Measurements from ENCODE around the gene NT5DC1. TPM values are rescaled to one million over a fixed set of nuclear protein-coding genes. Genes with fewer than 3 reads are reported as not detected.

The NT5DC1 gene
- polyA plus RNA-seq, 1 of the 3 experiments (the other 2 are of a cell fraction): 20.3 TPM

- Histone ChIP-seq H3K4me2 (no peak overlapping the region), H3K36me3 (replicated peaks in 1 of 2; ENCODE audit: control insufficient read depth in 1 of 2, insufficient read depth in 2 of 2, low read length in 1 of 2) (no peaks in the 10 kb centered on the region), H2AFZ (ENCODE audit: low read depth) (no peak overlapping the region), H3K27me3 (ENCODE audit: insufficient read depth) (no peaks in the 10 kb centered on the region), H4K20me1 (ENCODE audit: insufficient read depth) (no peaks in the 10 kb centered on the region), H3K4me1 (ENCODE audit: control insufficient read depth in 1 of 2, insufficient read depth in 2 of 2, low read depth in 1 of 2, low read length in 1 of 2) (peaks cover 5 to 18% of the 10 kb centered on the region in 2 experiments; a peak in 2 of 4 replicates), H3K79me2 (ENCODE audit: insufficient read depth) (no peaks in the 10 kb centered on the region), H3K27ac (ENCODE audit: low read depth in 2 of 2, low read length in 1 of 2) (no peak overlapping the region), H3K9me2 (no peaks in the 10 kb centered on the region), H3K4me3 (ENCODE audit: low read depth in 2 of 2, low read length in 1 of 2) (no peak overlapping the region), H3K9ac (no peak overlapping the region), H3K9me3 (no peaks in the 10 kb centered on the region), H3F3A (replicated peaks; ENCODE audit: insufficient read depth) (peaks cover 13% of the 10 kb centered on the region)
- no peak for DNase-seq
- ChIA-PET CTCF (interaction anchor here (1.0 to 1.3 kb wide), 3 partner anchors 72 to 356 kb away, joined by 3 read pairs; partner anchors contain the start of gene RWDD1), POLR2A (no interaction called here)
- 89% methylated on average over 5 of the region's 5 CpGs for WGBS (ENCODE audit: low lambda C conversion rate)
- TF ChIP-seq TAF1 (IDR thresholded peaks at IDR 0.05; ENCODE audit: borderline replicate concordance, low read depth, low read length) (no peak), RFX5 (IDR thresholded peaks at IDR 0.05; ENCODE audit: low read length) (no peak), GABPA (IDR thresholded peaks at IDR 0.05; ENCODE audit: low read depth) (no peak), YY1 (IDR thresholded peaks at IDR 0.05; ENCODE audit: low read depth) (no peak), USF2 (IDR thresholded peaks at IDR 0.05; ENCODE audit: borderline replicate concordance, low read depth, low read length) (no peak), CHD2 (IDR thresholded peaks at IDR 0.05; ENCODE audit: low read length, partially characterized antibody) (no peak), CTCF (IDR thresholded peaks at IDR 0.05) (no peak), TEAD4 (IDR thresholded peaks at IDR 0.05; ENCODE audit: borderline replicate concordance, insufficient read depth) (no peak), EZH2phosphoT487 (IDR thresholded peaks at IDR 0.05; ENCODE audit: borderline replicate concordance, low read depth) (no peak), SIN3A (IDR thresholded peaks at IDR 0.05; ENCODE audit: borderline replicate concordance, low read depth, low read length) (no peak), JUND (IDR thresholded peaks at IDR 0.05) (no peak), MAX (IDR thresholded peaks at IDR 0.05; ENCODE audit: low read depth) (no peak), USF1 (IDR thresholded peaks at IDR 0.05; ENCODE audit: borderline replicate concordance, low read depth) (no peak), TCF12 (IDR thresholded peaks at IDR 0.05) (no peak), ZBTB33 (IDR thresholded peaks at IDR 0.05; ENCODE audit: borderline replicate concordance, low read depth) (no peak), RCOR1 (IDR thresholded peaks at IDR 0.05; ENCODE audit: low read length) (no peak), MXI1 (IDR thresholded peaks at IDR 0.05; ENCODE audit: low read depth, low read length) (no peak), NFIC (IDR thresholded peaks at IDR 0.05; ENCODE audit: borderline replicate concordance) (no peak)
These were observed 114.8 kb downstream of the NT5DC1 start for GRCh38 chr6:116215414-116215813.
